ENCODE data around the gene WNT16.
"Not testable (repeated sequence)": the region's sequence is repeated elsewhere in the genome, so short reads cannot be mapped to it uniquely, and the experiment has no call there.

WNT16 gene

DNA sequence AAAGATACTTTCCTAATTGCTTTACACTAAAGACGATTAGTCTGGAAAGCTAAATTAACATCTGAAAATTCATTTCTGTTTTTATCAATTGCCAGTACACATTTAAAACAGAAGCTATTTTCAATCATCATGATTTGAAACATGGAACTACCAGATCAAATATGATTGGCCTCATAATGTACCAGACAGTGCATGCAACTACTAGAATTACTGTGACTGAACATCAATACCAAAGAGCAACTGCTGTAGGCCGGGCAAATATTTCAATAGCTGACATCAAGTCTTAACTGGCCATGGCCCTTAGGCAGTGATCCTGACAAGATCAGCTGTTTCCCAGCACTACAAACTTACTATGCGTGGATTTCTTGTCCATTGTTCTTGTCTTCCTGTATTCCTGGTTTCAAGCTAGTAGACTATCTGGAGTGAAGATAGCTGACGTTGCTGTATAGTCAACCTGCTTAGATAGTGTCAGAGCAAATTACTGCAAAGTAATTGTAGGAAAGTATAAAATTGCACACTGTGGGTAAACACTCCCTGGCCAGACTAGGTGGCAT is 21.7 kb upstream of the WNT16 start:
- DNase-seq = no peak

DNA sequence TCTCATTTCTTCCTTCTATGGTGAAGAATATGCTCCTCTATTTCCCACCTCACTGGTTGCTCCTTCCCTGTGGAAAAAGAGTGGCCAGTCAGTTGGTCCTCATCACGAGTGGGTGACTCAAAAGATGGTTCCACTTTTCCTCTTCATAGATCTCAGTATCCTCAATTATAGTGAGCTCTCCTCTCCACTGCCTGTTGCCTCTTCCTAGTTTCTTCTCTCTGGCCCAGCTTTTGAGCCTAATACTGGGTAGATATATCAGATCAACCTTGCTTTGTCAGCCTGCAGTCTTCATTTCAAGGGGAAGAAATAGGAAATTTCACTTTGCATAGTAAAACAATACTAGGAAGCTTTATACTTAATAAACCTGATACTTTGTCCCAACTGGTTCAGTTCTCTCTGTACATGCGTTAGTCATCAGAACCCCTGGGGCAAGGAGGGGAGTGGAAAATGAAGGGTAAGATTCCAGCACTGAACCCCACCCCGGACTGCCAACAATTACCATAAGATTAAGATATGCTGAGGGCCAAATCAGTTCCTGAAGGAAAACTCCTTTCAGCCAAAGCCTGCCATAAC is 15.5 kb upstream of the WNT16 start:
- no peak for DNase-seq

- DNase-seq = peak; percentile 79 to 91
Measured at GRCh38 chr7:121313793-121314676, 14.8 kb upstream of the WNT16 start.

DNA sequence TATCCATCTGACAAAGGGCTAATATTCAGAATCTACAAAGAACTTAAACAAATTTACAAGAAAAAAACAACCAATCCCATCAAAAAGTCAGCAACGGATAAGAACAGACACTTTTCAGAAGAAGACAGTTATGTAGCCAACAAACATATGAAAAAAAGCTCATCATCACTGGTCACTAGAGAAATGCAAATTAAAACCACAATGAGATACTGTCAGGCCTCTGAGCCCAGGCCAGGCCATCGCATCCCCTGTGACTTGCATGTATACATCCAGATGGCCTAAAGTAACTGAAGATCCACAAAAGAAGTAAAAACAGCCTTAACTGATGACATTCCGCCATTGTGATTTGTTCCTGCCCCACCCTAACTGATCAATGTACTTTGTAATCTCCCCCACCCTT is 13.6 kb upstream of the WNT16 start:
- not testable (repeated sequence) for DNase-seq

- no peak for DNase-seq
Measured at GRCh38 chr7:121322460-121322859, 6.3 kb upstream of the WNT16 start.

DNA sequence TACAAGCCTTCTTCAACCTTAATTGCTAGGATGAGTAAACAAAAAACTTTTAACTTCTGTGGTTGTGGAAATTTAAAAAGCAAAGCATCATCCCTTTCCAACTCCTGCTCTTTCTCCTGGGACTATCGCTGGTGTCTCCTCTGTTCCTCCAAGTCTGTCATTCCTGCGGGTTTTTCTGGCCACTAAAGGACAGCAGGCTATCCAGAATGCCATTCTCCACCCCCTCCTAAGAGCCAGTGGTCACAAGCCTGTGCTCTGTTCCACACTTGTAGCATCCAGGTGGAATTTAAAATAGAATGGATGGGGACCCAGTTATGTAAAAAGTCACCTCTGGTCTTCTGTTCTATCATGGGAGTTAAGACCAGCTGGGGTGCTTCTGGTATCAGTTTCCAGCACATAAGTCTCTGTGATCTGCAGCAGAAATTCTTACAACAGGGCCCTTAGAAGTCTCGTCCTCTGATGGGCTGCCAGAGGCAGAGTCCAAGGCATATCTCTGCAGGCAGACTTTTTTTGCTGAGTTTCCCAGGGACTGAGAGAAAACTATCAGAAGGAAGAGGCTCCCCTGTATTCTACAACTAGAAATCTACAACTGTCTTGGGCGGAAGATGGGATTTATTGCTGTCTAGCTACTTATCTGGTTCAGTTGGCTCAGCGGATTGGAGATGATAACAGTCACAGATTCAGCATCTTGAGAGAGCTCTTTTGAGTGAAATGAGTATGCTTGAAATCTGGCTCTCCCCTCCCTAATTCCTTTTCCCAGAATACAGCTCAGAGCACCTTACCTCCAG is 5.1 kb upstream of the WNT16 start:
- DNase-seq = no peak

DNA sequence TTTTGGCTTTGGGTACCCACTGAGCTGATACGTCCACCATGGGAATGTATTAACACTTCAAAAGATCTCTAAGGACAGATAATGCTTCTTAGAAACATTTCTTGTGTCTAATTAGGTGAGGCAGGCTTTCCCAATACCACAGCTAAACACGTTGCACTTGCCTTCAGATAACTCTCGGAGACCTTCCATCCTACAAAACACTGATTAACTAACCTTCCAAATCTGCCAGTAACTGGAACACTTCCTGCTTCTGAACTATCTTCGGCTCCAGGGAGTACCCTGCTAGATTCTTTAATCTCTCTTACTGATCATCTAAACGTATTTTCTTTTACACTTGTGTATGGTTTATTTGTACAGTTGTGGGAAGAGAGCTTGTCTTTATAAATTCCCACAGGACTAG is 1.1 kb upstream of the WNT16 start:
- DNase-seq = no peak

- DNase-seq = peak; percentile 32 to 70
Measured at GRCh38 chr7:121329191-121330052, 622 bp downstream of the WNT16 start.

DNA sequence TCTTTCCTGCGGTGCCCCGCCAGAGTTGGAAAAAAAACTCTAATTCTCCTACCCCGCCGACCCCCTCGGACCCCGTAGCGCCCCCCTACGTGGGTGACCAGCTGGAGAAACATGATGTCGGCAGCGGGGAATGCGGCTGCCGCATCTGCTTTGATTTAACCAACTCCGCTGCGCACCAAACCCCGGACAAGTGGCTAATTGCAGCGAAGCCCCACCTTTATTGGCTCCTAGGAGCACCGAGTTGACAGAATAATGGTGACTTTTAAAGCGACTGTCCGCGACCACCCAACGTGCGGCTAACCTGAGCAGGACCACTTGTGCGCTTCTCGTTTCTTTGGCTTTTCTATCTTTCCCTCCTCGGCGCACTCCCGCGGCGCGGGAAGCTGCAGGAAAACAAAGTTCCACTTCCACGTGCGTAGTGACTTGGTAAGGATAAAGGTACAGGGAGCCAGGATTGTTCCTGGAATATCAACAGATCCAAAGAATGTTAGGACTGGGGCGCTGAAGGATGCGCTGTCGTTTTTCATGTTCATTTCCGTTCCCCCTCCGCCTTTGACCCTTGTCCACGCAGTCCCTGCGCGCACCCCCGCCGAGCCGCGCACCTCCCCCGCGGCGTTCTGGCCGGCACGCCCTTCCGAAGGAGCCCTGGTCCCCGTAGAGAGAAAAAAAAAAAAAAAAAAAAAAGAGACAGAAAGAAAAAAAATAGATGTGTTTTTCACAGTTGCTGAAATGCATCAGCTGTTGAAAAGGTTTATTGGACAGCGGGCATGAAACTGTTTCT is 1.4 kb downstream of the WNT16 start:
- peak in 1 of 2 experiments; percentile 48 for DNase-seq

- DNase-seq = no peak
Measured at GRCh38 chr7:121331048-121331447, 2.2 kb downstream of the WNT16 start.

DNA sequence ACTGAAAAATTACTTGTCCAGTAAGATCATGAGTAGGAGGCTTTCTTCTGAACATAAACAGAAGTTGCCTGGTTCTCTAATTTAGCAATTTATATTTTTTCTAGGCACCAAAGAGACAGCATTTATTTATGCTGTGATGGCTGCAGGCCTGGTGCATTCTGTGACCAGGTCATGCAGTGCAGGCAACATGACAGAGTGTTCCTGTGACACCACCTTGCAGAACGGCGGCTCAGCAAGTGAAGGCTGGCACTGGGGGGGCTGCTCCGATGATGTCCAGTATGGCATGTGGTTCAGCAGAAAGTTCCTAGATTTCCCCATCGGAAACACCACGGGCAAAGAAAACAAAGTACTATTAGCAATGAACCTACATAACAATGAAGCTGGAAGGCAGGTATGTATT is 2.8 kb downstream of the WNT16 start:
- no peak for DNase-seq

- no peak for DNase-seq
Measured at GRCh38 chr7:121334376-121334775, 5.6 kb downstream of the WNT16 start.

DNA sequence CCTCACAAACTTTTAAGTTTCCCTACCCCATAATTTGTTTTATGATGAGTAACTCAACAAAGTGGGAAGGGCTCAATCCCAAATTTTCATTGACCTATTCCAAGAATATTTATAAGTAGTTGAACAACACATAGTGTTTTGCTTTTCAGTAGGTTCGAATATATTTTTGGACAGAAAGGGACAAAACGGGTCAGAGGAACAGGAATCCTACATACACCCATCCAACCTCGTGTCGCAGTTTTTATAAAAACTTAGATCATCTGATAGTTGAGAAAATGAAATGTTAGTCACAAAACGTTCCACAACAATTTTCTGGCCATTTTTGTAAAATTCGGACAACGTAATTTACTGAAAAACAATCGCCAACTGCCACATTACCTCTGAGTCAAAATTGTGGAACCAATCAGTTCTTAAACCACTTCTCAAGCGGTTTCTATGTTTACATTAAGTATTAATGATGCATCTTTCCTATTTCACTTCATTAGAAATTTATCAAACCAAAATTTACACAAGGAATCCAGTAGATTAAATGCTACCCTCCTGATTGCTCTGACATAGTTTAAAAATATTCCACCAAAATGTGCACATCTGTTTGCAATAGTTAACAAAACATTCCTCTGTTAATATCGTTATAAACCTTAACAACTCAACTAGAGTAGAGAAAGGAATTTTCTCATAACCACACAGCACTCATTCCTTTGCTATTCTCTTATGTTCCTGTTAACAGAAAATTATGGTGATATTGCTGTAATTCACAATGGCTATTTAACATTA is 6.3 kb downstream of the WNT16 start:
- DNase-seq = no peak

- DNase-seq = peak in 1 of 2 experiments; percentile 8
Measured at GRCh38 chr7:121336579-121336978, 7.8 kb downstream of the WNT16 start.

- DNase-seq = peak in 1 of 2 experiments; percentile 51
Measured at GRCh38 chr7:121337398-121337797, 8.6 kb downstream of the WNT16 start.

- no peak for DNase-seq
Measured at GRCh38 chr7:121339082-121339481, 10.3 kb downstream of the WNT16 start.

DNA sequence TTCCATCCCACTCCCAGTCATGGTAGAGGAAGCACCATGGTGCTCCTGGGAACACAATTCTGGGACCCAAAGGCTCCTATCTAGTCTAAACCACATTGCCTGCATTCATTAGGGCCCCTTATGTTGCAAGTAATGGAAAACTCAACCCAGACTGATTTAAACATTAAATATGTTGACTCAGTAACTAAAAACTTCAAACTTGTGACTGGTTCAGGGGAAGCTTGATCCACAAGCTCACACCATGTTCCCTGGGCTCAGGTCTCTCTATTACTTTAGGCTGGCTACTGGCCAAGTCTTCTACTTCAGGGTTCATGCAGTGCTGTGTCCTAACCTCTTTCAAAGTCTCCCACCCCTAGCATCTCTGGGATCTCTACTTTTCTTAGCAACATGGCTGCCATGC is 13.1 kb downstream of the WNT16 start:
- no peak for DNase-seq

DNA sequence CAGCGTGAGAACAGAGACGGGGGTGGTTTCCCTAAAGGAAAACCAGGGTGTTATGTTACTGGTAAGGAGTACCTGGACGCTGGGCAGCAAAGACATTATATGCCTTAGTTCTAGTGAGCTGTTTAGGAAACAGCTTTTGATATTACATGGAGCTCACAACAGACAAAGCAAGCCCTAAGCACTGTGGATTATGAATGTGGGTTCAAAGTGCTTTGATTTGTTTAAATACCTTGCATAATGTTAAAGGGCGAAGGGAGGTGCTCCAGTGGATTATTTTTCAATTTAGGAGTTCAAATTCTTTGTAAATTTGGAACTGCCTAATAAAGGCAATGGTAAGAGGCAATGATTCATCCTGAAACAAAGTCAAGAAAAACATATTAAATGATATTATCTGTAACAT is 13.8 kb downstream of the WNT16 start:
- no peak for DNase-seq

DNA sequence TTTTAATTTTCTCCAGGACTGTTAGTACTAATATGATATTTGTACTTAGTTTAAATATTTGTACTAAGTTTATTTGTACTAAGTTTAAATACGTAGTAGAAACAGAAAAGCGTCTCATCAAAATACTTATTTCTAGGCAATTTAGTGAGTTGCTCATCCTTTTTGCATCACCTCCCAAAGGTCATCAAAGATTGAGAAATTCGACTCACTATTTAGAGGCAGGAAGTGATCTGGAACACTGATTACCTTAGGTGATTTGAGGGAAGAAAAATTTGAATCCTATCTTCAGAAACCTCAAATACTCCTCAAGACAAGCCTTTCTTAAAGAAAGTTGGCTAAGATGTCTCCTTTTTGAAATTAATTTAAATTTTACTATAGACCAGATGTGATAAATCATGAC is 14.5 kb downstream of the WNT16 start:
- no peak for DNase-seq

- no peak for DNase-seq
Measured at GRCh38 chr7:121344093-121344492, 15.3 kb downstream of the WNT16 start.

DNA sequence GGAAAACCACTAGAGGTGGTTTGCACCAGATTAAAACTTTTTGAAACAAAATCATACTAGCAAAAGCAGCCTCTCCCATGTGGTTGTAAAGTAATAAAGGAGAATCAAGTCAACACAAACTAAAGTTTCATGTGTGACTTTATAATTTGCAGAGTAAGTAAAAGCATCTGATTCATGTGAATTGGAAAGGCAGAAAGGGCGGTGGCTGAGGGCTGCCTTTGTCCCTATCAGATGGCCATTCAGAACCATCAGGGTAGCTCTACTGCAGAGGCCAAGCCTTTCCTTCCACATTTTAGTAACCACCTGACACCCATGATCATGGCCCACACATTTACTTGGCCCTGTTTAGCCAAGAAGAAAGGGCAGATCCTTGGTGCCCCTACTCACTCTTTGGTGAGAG is 15.7 kb downstream of the WNT16 start:
- no peak for DNase-seq
